ES-I3 (cell line): Measurements from ENCODE around the gene BOC.

ENCODE experiments used
- H3K36me3 ChIP-seq: 2 replicates; pipeline ENCODE4 v1.6.1; 2013; ENCODE audit warnings: mild to moderate bottlenecking, low read length, control low read depth, moderate library complexity; ENCODE audit not compliant: insufficient read depth
- H3K4me1 ChIP-seq: 2 replicates; pipeline ENCODE4 v1.6.1; 2013; ENCODE audit warnings: mild to moderate bottlenecking, control low read depth, low read length; ENCODE audit not compliant: insufficient read depth
- H3K9ac ChIP-seq: 2 replicates; pipeline ENCODE4 v1.6.1; 2013; ENCODE audit warnings: low read depth, mild to moderate bottlenecking, low read length, moderate library complexity
- H3K9me3 ChIP-seq: 2 replicates; pipeline ENCODE4 v1.6.1; 2013; ENCODE audit warnings: mild to moderate bottlenecking, low read length, moderate library complexity; ENCODE audit not compliant: control insufficient read depth, insufficient read depth

The BOC gene

GRCh38 chr3:113210604-113211329 is 590 bp upstream of the BOC start:
- Histone ChIP-seq H3K9ac (peak overlapping the region; percentile 77), H3K4me1 (no peaks in the 10 kb centered on the region), H3K9me3 (no peaks in the 10 kb centered on the region), H3K36me3 (no peaks in the 10 kb centered on the region)

- Histone ChIP-seq H3K9me3 (no peaks in the 10 kb centered on the region), H3K9ac (peak overlapping the region; percentile 77), H3K4me1 (no peaks in the 10 kb centered on the region), H3K36me3 (no peaks in the 10 kb centered on the region)
Observed at GRCh38 chr3:113212150-113212843, 940 bp downstream of the BOC start.

GRCh38 chr3:113212844-113213375 is 1.6 kb downstream of the BOC start:
- Histone ChIP-seq H3K9ac (peak overlapping the region; percentile 77; the same call in 1 of the 2 replicates), H3K36me3 (no peaks in the 10 kb centered on the region)

GRCh38 chr3:113213896-113214587 is 2.7 kb downstream of the BOC start:
- no peaks in the 10 kb centered on the region for H3K36me3 ChIP-seq
- H3K9ac ChIP-seq: no peak overlapping the region
- H3K9me3 ChIP-seq: no peaks in the 10 kb centered on the region
- H3K4me1 ChIP-seq: no peaks in the 10 kb centered on the region

More at GRCh38 chr3:113212844-113213375, 1.6 kb downstream of the BOC start:
- H3K9me3 ChIP-seq: no peaks in the 10 kb centered on the region
- H3K4me1 ChIP-seq: no peaks in the 10 kb centered on the region

- H3K9ac ChIP-seq: no peak overlapping the region
- no peaks in the 10 kb centered on the region for H3K9me3 ChIP-seq
- H3K4me1 ChIP-seq: no peaks in the 10 kb centered on the region
- no peaks in the 10 kb centered on the region for H3K36me3 ChIP-seq
Observed at GRCh38 chr3:113214917-113215595, 3.7 kb downstream of the BOC start.

GRCh38 chr3:113216393-113216792 is 5.0 kb downstream of the BOC start:
- no peaks in the 10 kb centered on the region for H3K4me1 ChIP-seq
- H3K36me3 ChIP-seq: no peaks in the 10 kb centered on the region
- H3K9ac ChIP-seq: no peak overlapping the region
- no peaks in the 10 kb centered on the region for H3K9me3 ChIP-seq

- Histone ChIP-seq H3K9ac (no peak overlapping the region), H3K9me3 (no peaks in the 10 kb centered on the region), H3K4me1 (0 out of 2 replicates have a peak, but pooled peaks cover 6% of the 10 kb centered on the region), H3K36me3 (no peaks in the 10 kb centered on the region)
Observed at GRCh38 chr3:113218011-113218680, 6.8 kb downstream of the BOC start.

- no peaks in the 10 kb centered on the region for H3K9me3 ChIP-seq
- no peak overlapping the region for H3K9ac ChIP-seq
- 0 out of 2 replicates have a peak, but pooled peaks cover 6% of the 10 kb centered on the region for H3K4me1 ChIP-seq
- H3K36me3 ChIP-seq: no peaks in the 10 kb centered on the region
Observed at GRCh38 chr3:113218681-113219045, 7.3 kb downstream of the BOC start.

GRCh38 chr3:113219605-113220300 is 8.4 kb downstream of the BOC start:
- Histone ChIP-seq H3K9ac (no peak overlapping the region), H3K4me1 (peaks cover 6% of the 10 kb centered on the region; the same call in 1 of the 2 replicates), H3K9me3 (no peaks in the 10 kb centered on the region), H3K36me3 (no peaks in the 10 kb centered on the region)

GRCh38 chr3:113220721-113221120 is 9.4 kb downstream of the BOC start:
- H3K9me3 ChIP-seq: no peaks in the 10 kb centered on the region
- no peak overlapping the region for H3K9ac ChIP-seq
- H3K4me1 ChIP-seq: peaks cover 6% of the 10 kb centered on the region; the same call in 1 of the 2 replicates
- H3K36me3 ChIP-seq: no peaks in the 10 kb centered on the region

GRCh38 chr3:113221721-113222257 is 10.4 kb downstream of the BOC start:
- no peaks in the 10 kb centered on the region for H3K36me3 ChIP-seq
- no peaks in the 10 kb centered on the region for H3K9me3 ChIP-seq
- H3K9ac ChIP-seq: no peak overlapping the region
- peaks cover 6% of the 10 kb centered on the region; the same call in 1 of the 2 replicates for H3K4me1 ChIP-seq

- Histone ChIP-seq H3K36me3 (no peaks in the 10 kb centered on the region), H3K4me1 (peaks cover 6% of the 10 kb centered on the region; the same call in 1 of the 2 replicates), H3K9ac (no peak overlapping the region), H3K9me3 (no peaks in the 10 kb centered on the region)
Observed at GRCh38 chr3:113222451-113223086, 11.2 kb downstream of the BOC start.
